HG03060 (cell line): Measurements from ENCODE around the gene SLC51A.
"Not testable (repeated sequence)": the region's sequence is repeated elsewhere in the genome, so short reads cannot be mapped to it uniquely, and the experiment has no call there.

Source experiments
- ATAC-seq: cut with Tn5 transposase; IDR thresholded peaks from one replicate; pipeline ENCODE4 v1.9.1; 2021; ENCODE audit warnings: low read depth, moderate number of reproducible peaks; ENCODE audit not compliant: unreplicated experiment

Gene SLC51A

DNA sequence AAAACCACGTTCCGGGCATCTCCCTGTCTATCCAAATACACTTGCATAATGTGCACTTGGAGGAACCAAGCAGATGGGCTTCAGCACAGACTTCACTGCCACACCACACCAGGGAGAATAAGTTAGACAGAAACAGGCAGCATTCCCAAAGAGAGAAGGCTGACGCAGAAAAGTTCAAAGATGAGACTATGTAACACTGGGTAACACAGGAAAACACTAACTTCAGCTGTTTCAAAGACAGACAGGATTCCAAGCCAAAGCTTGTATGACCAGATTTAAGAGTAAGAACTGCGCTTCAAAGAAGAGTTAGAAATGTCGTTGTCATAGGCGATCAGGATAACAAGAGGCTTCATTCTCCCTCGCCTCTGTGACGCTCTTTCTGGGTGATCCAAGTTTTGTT is 19.9 kb downstream of the SLC51A start:
- ATAC-seq: no peak

DNA sequence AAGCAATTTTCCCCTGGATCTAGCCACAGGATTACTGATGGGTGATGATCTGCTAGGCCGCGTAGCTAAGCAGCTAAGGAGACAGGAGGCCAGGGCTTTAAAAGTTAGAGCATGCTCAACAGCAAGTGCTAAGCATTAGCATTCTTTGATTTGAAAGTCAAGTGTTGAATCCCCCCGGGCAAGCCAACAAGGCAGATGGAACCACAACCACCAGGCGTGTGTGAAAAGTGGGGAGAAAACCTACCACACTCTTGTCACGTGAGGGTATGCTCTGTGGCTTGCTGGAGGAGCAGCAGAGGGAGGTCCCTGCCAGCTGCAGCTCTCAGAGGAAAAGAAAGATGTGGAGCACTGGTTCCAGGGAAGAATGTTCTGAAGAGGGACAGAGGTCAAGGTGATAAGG is 20.9 kb downstream of the SLC51A start:
- ATAC-seq: no peak

DNA sequence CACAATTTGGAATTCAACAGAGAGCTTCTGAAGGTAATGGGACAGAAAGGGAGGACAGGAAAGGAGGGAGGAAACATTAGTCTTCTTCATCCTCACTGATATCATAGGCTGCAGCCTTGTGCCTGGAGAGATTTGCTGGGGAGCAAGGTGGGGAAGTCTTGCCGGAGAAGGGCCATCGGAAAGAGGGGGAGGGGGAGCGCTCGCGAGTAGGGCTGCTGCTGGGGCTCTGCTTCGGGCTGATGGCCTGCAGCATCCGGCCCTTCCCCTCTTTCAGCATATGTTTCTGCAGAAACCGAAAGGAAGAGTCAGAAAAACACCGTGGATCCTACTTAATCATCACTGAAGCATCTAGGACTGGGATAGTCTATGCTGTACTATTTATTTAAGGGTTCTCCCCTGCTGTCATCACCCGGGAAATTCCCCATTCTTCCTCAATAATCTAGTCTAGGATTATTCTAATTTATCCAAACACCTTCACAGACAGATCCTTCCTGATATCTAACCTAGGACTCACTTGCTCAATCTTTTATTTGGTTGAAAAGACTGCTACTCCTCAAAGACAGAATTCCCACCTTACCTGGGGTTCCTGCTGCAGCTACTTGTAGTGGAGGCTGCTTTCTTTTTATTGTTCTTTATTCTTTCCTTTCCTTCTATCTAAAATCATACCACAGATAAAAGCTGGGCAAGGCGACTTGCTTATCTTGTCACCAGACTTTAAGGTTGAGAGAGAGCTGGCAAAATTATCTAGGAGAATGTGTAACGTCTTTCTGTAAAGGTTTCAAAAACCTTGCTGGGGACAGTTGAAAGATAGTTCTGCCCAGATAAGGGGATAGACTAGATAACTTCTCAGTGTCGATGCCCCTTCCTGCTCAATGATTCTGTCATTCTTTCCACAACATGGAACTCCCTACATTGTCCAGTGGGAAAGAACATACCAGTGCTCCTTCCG is 22.6 kb downstream of the SLC51A start:
- ATAC-seq: no peak

DNA sequence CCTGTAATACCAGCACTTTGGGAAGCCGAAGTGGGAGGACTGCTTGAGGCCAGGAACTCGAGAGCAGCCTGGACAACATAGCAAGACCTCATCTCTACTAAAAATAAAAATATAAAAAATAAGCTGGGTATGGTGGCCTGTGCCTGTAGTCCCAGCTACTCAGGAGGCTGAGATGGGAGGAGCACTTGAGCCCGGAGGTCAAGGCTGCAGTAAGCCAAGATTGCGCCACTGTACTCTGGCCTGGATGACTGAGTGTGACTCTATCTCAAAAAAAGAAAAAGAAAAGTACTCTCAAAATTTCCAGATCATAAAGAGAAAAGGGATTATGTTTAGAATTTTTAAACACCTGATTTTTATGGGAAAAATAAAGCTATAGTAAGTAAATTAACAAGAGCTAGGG is 24.1 kb downstream of the SLC51A start:
- ATAC-seq: no peak

DNA sequence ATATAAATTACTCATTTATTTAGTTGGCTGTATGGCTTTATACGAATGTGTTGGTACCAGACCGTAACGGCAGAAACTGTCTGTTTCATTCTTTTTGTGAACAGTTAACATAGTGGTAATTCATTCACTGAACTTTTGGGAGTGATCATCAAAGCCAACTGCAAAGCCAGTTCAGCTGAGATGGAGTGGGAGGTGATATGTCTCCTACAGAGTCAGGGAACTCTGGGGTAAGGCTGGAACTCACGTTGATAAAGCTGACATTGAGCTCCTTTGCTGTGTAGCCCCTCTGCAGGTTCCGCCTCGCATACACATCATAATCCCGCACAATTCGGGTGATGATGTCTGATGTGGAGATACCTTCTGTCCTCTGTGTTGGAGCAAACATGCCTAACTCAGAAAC is 25.4 kb downstream of the SLC51A start:
- no peak for ATAC-seq

DNA sequence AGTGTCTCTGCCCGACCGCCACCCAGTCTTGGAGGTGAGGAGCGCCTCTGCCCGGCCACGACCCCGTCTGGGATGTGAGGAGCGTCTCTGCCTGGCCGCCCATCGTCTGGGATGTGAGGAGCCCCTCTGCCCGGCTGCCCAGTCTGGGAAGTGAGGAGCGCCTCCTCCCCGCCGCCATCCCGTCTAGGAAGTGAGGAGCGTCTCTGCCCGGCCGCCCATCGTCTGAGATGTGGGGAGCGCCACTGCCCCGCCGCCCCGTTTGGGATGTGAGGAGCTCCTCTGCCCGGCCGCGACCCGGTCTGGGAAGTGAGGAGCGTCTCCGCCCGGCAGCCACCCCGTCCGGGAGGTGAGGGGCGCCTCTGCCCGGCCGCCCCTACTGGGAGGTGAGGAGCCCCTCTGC is 27.8 kb downstream of the SLC51A start:
- not testable (repeated sequence) for ATAC-seq

DNA sequence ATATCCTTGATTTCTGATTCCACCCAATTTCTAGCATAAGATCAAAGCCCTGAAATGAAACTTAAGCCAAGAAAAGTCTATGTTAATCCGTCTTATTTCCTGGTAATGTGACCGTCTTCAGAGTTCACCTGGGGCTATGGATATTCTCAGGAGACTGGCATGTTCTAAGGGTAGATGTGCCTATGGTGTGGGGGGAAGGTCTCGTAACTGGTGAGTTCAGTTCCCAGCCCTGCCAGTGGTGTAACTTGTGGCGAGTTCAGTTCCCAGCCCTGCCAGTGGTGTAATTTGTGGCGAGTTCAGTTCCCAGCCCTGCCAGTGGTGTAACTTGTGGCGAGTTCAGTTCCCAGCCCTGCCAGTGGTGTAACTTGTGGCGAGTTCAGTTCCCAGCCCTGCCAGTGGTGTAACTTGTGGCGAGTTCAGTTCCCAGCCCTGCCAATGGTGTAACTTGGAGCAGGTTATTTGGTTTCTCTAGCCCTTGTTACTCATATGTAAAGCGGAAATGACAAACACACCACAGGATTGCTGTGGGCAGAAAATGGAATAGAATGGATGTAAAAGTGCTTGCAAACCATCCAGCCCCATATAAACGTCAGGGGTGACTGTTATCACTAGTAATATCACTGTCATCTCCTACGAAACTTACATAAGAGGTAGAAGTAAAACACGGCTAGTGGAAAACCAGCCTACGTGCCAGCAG is 30.4 kb downstream of the SLC51A start:
- no peak for ATAC-seq

GRCh38 chr3:196251918-196252317 is 35.6 kb downstream of the SLC51A start:
- no peak for ATAC-seq

DNA sequence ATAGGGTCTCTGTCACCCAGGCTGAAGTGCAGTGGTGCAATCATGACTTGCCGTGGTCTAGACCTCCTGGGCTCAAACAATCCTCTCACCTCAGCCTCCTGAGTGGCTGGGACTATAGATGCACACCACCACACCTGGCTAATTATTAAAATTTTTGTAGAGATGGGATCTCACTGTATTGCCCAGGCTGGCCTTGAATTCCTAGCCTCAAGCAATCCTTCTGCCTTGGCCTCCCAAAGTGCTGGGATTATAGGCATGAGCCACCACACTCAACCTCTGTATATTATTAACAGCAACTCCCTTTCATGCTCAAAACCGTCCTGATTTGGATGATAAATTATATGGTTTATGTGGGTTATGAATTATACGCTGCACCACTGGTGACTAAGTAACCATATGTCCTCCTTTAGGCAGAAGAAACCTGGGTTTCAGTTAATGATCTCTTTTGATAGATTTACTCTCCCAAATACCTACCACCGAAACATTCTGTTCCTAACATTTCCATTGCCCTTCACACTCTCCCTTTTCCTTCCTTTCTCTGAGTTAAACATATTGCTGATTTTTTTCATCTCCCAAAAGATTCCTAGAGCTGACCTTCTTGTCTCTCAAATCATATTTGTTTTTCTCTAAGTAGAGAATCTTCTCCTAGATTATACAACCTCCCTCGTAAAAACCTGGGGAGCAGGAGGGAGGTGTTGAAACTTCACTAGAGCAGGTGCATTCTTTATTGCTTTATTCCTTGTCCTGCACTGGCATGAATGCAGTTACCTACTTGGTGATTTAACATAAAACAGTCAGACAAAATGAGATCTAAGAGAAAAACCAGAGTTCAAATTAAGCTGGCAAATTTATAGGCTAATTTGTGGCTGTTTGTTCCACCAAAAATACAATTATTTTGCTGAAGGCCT is 38.3 kb downstream of the SLC51A start:
- no peak for ATAC-seq

DNA sequence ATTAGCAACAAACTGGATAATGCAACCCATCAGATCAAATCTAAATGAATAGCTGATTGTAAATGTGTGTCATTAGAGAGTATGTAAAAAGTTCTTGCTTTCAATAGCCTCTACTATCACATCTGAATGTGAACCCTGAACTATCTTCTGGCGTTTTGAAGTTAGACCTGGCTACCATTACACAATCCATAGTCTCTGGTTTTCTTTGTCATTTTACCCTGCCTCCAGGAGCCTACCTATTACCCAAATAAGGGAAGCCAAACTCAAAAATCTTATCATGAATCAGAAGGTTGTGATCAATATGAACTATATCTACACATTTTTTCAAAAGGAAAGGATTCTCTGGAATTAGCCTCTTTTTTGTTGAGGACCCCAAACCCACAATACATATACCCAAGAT is 39.4 kb downstream of the SLC51A start:
- no peak for ATAC-seq

DNA sequence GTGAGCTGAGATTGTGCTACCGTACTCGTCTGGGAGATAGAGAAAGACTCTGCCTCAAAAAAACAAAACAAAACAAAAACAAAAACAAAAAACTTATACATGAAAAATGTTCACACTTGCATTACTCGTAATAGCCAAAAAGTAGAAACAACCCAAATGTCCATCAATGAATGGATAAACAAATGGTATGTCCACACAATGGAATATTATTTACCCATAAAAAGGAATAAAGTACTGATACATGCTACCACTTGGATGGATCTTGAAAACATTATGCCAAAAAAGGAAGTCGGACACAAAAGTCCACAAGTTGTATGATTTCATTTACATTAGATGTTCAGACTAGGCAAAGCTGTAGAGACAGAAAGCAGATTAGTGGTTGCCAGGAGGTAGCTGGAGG is 44.5 kb downstream of the SLC51A start:
- ATAC-seq: no peak

- no peak for ATAC-seq
Measured at GRCh38 chr3:196263819-196264218, 47.5 kb downstream of the SLC51A start.

DNA sequence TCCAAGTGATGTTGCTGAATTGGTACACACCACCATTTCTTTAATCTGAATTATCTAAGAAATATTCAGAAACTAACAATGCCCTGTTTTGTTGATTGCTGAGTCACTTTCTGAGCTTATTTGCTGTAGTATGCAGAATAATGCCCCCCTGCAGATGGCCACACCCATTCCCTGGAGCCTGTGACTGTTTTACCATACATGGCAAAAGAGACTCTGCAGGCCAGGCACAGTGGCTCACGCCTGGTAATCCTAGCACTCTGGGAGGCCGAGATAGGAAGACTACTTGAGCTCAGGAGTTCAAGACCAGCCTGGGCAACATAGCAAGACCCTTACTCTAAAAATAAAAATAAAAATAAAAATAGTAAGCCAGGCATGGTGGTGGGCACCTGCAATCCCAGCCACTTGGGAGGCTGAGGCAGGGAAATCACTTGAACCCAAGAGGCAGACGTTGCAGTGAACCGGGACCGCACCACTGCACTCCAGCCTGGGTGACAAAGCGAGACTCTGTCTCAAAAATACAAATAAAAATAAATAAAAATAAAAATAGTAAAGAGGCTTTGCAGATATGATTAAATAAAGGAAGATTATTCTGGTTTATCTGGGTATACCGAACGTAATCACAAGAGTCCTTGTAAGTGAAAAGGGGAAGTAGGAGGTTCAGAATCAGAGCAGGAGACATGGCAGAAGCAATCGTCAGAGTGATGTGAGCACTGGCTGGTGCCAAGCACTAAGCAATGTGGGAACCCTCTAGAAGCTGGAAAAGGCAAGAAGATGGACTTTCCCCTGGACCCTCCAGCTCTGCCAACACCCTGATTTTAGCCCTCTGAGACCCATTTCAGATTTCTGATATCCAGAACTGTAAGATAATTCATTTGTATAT is 52.2 kb downstream of the SLC51A start:
- no peak for ATAC-seq

DNA sequence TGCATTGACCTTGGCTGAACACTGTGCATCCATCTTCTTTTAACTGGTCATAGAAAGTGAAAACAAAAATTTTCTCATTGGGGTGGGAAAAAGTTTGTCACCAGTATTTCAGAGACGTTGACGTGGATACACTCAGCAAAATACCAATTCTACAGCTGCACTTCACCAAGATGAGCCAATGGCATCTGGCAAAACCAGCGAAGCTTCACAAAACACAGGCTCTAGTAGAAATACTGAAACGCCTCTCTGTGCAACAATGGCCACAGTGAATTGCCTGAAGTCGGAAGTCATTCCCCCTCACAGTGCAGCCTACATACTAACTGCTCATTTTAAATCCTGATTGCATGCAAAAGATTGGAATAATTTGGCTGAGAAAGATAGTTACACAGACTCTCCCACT is 54.2 kb downstream of the SLC51A start:
- ATAC-seq: no peak

DNA sequence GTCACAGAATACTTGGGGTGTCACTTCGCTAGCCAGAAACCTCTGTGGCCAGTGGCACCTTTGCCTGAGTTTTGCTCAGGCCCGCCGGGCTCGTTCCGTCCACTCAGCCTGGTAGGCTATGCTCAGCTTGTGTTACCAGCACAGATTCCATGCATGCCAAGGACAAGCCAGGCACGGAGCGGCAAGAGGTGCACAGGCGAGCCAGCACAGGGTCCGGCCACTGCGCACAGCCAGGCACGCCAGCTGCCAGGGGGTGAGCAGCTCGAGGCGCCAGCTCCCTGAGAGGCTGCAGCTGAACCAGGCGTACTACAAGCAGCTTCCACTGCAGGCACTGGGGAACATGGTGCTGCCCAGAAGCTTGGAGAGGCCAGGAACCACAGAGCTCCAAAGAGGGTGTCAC is 56.5 kb downstream of the SLC51A start:
- no peak for ATAC-seq

DNA sequence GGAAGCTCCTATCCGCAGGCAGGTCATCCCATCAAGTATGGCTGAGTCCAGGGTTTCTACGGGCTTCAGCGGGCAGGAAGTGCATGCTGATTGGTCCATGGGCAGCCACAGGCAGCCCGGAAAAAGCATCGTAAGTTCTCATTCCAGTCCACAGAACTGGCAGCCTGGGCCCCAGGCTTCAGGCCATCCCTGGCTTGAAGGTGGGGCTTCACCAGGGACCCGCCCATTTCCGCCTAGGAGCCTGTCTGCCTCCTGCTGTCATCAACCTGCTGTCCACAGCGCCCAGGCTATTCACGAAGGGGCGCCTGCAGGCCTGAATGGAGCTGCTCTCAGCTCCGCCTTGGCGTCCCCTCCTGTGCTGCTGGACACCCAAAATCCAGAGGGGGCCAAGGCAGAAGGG is 57.3 kb downstream of the SLC51A start:
- ATAC-seq: no peak

GRCh38 chr3:196274585-196274984 is 58.3 kb downstream of the SLC51A start:
- ATAC-seq: peak; percentile 51

DNA sequence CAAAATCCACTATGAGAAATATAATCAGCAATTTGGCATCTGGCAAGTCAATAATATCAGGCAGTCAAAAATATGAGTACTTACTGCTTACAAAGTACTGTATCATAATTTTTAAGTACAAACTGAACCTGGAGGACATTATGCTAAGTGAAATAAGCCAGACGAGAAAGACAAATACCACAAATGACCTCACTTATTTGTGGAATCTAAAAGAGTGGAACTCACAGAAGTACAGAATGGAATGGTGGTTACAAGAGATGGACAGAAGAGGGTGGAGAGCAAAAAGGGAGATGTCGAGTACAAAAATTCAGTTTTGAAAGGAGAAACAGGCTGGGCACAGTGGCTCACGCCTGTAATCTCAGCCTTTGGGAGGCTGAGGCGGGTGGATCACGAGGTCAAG is 58.8 kb downstream of the SLC51A start:
- no peak for ATAC-seq

- no peak for ATAC-seq
Measured at GRCh38 chr3:196280689-196281440, 64.5 kb downstream of the SLC51A start.
